Activated naive CD4-positive, alpha-beta T cell treated with anti-CD3 and anti-CD28 coated beads, Interleukin-2, amount 10 ng/mL, durations not matched to agents 7 days and 5 days (primary cell): Measurements from ENCODE around the gene DENND2A.
"Not testable (repeated sequence)": the region's sequence is repeated elsewhere in the genome, so short reads cannot be mapped to it uniquely, and the experiment has no call there.

Source experiments
- CTCF ChIA-PET: fragments of 350-600 bp; sonication (Branson Sonifier 250); formaldehyde crosslinking; loops from one replicate; lab custom pipeline; 2021; ENCODE audit warnings: antibody characterized with exemption; lab: Charles Lee
- DNase-seq: peaks from one replicate; pipeline ENCODE4 v3.0.0-alpha.2; 2020
- H3K27ac Mint-ChIP-seq: one replicate; pipeline ENCODE4 v1.8.0; 2021; ENCODE audit warnings: mild to moderate bottlenecking, moderate library complexity, mixed read lengths
- H3K27me3 Mint-ChIP-seq: one replicate; pipeline ENCODE4 v1.8.0; 2021; ENCODE audit warnings: mild to moderate bottlenecking, mixed read lengths
- H3K36me3 Mint-ChIP-seq: one replicate; pipeline ENCODE4 v1.8.0; 2021; ENCODE audit warnings: mixed read lengths
- H3K4me1 Mint-ChIP-seq: one replicate; pipeline ENCODE4 v1.8.0; 2021; ENCODE audit warnings: mixed read lengths
- H3K4me3 Mint-ChIP-seq: one replicate; pipeline ENCODE4 v1.8.0; 2021; ENCODE audit warnings: mild to moderate bottlenecking, moderate library complexity, mixed read lengths
- H3K9me3 Mint-ChIP-seq: one replicate; pipeline ENCODE4 v1.8.0; 2021; ENCODE audit warnings: mixed read lengths

DENND2A gene

DNA sequence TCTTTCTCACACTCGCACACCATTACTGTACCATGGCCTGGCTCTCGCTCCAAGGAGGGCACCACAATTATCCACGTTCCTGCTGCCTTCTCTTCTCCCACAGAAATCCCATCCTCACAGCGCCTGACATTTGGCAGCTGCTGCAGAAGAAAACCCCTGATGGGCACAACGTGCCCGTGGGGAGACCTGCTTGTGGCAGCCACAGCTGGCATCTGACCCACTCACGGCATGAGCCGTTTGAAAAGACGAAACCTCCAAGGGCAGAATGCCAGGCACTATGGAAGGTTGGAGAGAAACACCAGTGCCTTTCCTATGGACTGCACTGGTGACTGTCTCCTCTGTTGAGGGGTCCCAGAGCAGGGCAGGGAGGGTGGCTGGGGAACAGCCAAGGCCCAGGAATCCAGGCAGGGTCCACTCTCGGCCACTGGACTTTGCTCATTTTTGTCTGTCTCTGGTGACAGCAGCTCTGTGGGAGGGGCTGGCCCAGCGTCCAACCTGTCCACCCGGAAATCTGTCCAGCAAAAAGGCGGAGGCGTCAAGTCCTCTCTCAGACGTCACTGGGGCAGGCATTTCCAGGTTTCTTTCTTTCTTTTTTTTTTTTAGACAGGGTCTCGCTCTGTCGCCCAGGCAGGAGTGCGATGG, 100.4 kb downstream of the DENND2A start:
- Mint-ChIP-seq H3K36me3 (no peaks in the 10 kb centered on the region), H3K4me1 (no peaks in the 10 kb centered on the region), H3K9me3 (no peaks in the 10 kb centered on the region), H3K27me3 (peaks cover 30% of the 10 kb centered on the region), H3K4me3 (no peak overlapping the region), H3K27ac (no peak overlapping the region)
- CTCF ChIA-PET = no interaction called here
- no peak for DNase-seq

GRCh38 chr7:140539461-140539860, 101.2 kb downstream of the DENND2A start:
- CTCF ChIA-PET = no interaction called here
- Mint-ChIP-seq H3K27me3 (peaks cover 26% of the 10 kb centered on the region), H3K36me3 (no peaks in the 10 kb centered on the region), H3K27ac (no peak overlapping the region), H3K9me3 (no peaks in the 10 kb centered on the region), H3K4me3 (no peak overlapping the region), H3K4me1 (no peaks in the 10 kb centered on the region)
- DNase-seq = no peak

- no peaks in the 10 kb centered on the region for H3K4me1 Mint-ChIP-seq
- no peak overlapping the region for H3K4me3 Mint-ChIP-seq
- no peak for DNase-seq
- CTCF ChIA-PET = interaction anchor here (1.3 kb wide), 1 partner anchor 20 kb away, joined by 4 read pairs; no protein-coding TSS in a partner anchor
- H3K27me3 Mint-ChIP-seq = peaks cover 29% of the 10 kb centered on the region
- no peak overlapping the region for H3K27ac Mint-ChIP-seq
- no peaks in the 10 kb centered on the region for H3K36me3 Mint-ChIP-seq
- no peaks in the 10 kb centered on the region for H3K9me3 Mint-ChIP-seq
These were observed 102.7 kb downstream of the DENND2A start for GRCh38 chr7:140537750-140538482.

DNA sequence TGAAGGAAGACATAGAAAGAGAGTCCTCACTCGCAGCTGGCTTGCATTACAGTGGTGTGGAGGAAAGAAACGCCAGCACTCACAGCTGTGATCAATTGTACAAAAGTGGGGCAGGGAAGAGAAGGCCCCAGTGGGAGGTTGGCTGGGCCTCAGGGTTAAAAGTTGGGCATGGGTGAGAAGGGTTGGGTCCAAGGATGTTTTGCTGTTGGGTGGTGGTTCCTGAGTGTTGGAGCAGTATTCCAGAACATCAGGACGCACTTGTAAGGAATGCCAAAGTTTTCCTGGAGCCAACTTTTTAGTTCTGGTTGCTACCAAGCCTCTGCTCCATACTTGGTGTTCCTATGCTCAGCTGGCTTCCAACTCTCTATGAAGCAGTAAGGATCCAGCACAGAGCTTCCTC, 105.9 kb downstream of the DENND2A start:
- no peaks in the 10 kb centered on the region for H3K9me3 Mint-ChIP-seq
- no peak for DNase-seq
- no peak overlapping the region for H3K27ac Mint-ChIP-seq
- CTCF ChIA-PET = no interaction called here
- peaks cover 17% of the 10 kb centered on the region for H3K27me3 Mint-ChIP-seq
- H3K4me1 Mint-ChIP-seq = no peaks in the 10 kb centered on the region
- H3K36me3 Mint-ChIP-seq = no peaks in the 10 kb centered on the region
- no peak overlapping the region for H3K4me3 Mint-ChIP-seq

DNA sequence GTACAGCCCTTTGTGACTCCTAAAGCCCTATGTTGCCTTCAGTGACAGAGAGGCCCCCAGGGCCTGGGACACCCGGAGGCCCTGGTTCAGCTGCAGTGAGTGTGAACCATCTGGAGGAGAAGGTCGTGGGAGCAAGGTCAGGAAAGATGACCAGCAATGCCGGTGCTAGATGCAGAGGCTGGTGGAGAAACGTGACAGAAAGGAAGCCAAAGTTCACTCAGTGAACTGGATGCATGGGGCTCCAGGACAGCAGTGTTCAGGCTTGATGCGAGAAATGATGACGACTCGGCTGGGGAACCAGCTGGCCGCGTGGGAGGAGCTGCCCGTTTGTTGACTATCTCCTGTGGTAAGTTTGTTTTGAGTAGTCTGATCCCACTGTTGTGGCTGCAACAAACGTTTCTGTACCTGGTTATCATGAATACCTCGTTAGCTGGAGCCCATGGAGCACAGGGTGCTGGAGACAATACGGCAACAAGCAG, 107.2 kb downstream of the DENND2A start:
- H3K27ac Mint-ChIP-seq = no peak overlapping the region
- no peak overlapping the region for H3K4me3 Mint-ChIP-seq
- H3K9me3 Mint-ChIP-seq = no peaks in the 10 kb centered on the region
- no peak for DNase-seq
- H3K27me3 Mint-ChIP-seq = peaks cover 14% of the 10 kb centered on the region
- CTCF ChIA-PET = no interaction called here
- no peaks in the 10 kb centered on the region for H3K4me1 Mint-ChIP-seq
- no peaks in the 10 kb centered on the region for H3K36me3 Mint-ChIP-seq

DNA sequence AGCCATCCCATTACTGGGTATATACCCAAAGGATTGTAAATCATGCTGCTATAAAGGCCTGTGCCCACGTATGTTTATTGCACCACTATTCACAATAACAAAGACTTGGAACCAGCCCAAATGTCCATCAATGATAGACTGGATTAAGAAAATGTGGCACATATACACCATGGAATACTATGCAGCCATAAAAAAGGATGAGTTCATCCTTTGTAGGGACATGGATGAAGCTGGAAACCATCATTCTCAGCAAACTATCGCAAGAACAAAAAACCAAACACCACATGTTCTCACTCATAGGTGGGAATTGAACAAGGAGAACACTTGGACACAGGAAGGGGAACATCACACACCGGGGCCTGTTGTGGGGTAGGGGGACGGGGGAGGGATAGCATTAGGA, 111.2 kb downstream of the DENND2A start:
- H3K36me3 Mint-ChIP-seq, CTCF ChIA-PET, H3K27ac Mint-ChIP-seq: not testable (repeated sequence)

DNA sequence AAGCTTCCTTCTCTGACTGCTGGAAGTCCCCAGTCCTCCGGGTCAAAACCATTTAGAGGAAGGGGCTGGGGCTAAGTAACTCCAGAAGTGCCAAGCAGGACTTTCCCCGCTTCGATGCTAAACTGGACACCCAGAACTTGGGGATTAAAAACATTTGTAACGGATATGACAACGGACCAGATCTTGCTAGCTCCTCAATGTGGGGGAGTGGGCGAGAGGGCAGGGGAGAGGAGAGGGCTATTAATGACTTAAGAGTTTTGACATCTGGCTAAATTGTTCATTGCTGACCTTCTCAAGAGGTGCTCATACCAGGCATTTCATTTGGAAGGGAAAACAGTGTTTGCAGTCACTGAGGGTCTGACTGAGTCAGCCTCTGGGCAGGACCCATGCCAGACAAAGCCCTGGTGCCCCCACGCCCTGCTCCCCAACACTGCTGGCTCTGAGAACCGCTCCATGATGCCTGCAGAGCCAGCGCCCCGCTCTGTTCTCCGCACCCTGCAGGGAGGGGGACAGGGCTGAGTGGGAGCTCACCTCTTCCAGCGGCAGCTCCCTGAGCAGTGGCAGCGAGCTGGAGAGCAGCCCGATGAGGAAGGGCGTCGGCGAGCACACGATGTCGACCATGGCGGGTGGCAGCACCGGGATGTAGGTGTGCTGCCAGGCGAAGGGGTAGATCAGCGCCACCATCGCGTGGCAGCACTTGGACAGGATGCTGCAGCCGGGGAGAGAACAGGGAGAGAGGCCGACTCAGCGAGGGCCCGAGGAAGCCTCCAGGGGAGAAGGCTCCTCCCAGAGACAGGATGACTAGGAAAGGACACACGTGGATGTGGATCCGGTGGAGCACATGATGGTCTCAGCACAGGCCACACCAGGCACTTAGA, 113.6 kb downstream of the DENND2A start:
- CTCF ChIA-PET = no interaction called here
- DNase-seq = no peak
- peaks cover 7% of the 10 kb centered on the region for H3K4me1 Mint-ChIP-seq
- no peaks in the 10 kb centered on the region for H3K36me3 Mint-ChIP-seq
- no peak overlapping the region for H3K4me3 Mint-ChIP-seq
- H3K27me3 Mint-ChIP-seq = peaks cover 33% of the 10 kb centered on the region
- no peaks in the 10 kb centered on the region for H3K9me3 Mint-ChIP-seq
- no peak overlapping the region for H3K27ac Mint-ChIP-seq

More for the DNA sequence above, 111.2 kb downstream of the DENND2A start:
- H3K4me3 Mint-ChIP-seq, H3K4me1 Mint-ChIP-seq, H3K9me3 Mint-ChIP-seq, DNase-seq: not testable (repeated sequence)
- peaks cover 42% of the 10 kb centered on the region for H3K27me3 Mint-ChIP-seq

DNA sequence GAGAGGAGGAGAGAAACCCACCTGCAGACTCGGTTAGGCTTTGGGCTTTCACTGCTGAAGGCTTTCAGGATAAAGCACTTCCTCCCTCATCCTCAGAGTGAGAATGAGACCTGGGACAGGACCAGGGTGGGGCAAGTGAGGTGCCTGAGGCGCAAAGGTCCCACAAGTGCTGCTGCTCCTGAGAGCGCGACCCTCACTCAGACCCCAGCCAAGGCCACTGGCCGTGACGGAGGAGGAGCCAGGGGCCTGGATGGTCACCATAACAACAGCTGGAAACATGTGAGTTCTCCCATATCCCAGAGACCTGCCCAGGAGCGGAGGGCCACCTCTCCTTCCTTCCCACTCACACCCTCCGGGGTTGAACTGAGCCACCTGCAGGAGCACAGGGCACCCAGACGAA, 114.4 kb downstream of the DENND2A start:
- no peaks in the 10 kb centered on the region for H3K36me3 Mint-ChIP-seq
- CTCF ChIA-PET = no interaction called here
- no peak overlapping the region for H3K4me3 Mint-ChIP-seq
- H3K9me3 Mint-ChIP-seq = no peaks in the 10 kb centered on the region
- DNase-seq = no peak
- H3K27ac Mint-ChIP-seq = no peak overlapping the region
- H3K4me1 Mint-ChIP-seq = peaks cover 7% of the 10 kb centered on the region
- H3K27me3 Mint-ChIP-seq = peaks cover 40% of the 10 kb centered on the region

DNA sequence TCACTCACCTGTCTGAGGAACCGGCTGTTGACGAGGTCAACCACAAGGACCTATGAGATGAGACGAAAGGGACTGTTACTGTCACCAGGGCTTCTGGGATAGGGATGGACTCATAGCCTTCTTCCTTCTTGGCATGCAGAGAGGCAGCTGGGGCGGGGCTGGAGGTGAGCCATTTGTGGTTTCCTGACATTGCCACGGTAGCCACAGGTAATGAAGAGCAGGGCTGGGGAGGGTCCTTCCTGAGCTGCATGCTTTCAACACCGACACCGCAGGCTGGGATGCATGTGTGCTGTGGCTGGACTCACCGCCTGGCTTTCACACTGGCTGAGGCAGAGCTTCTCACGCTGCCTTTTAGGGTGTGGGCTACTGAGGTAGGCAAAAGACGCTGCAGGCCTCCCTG, 114.9 kb downstream of the DENND2A start:
- H3K9me3 Mint-ChIP-seq = no peaks in the 10 kb centered on the region
- H3K27ac Mint-ChIP-seq = no peak overlapping the region
- peaks cover 42% of the 10 kb centered on the region for H3K27me3 Mint-ChIP-seq
- H3K4me1 Mint-ChIP-seq = peaks cover 7% of the 10 kb centered on the region
- H3K4me3 Mint-ChIP-seq = no peak overlapping the region
- CTCF ChIA-PET = no interaction called here
- no peaks in the 10 kb centered on the region for H3K36me3 Mint-ChIP-seq
- DNase-seq = peak; percentile 31

GRCh38 chr7:140521421-140521820, 119.2 kb downstream of the DENND2A start:
- no peaks in the 10 kb centered on the region for H3K36me3 Mint-ChIP-seq
- CTCF ChIA-PET = interaction anchor here (0.6 to 0.9 kb wide), 2 partner anchors 44 to 55 kb away, joined by 3 read pairs; no protein-coding TSS in a partner anchor
- H3K9me3 Mint-ChIP-seq = no peaks in the 10 kb centered on the region
- no peak overlapping the region for H3K27ac Mint-ChIP-seq
- H3K27me3 Mint-ChIP-seq = peaks cover 39% of the 10 kb centered on the region
- peaks cover 10% of the 10 kb centered on the region for H3K4me1 Mint-ChIP-seq
- DNase-seq = no peak
- H3K4me3 Mint-ChIP-seq = no peak overlapping the region

GRCh38 chr7:140519007-140519399, 121.6 kb downstream of the DENND2A start:
- no peaks in the 10 kb centered on the region for H3K9me3 Mint-ChIP-seq
- no peak overlapping the region for H3K27ac Mint-ChIP-seq
- H3K27me3 Mint-ChIP-seq = peaks cover 29% of the 10 kb centered on the region
- H3K4me1 Mint-ChIP-seq = peaks cover 3% of the 10 kb centered on the region
- CTCF ChIA-PET = interaction anchor here (1.2 to 1.5 kb wide), 2 partner anchors 57 to 154 kb away, joined by 3 read pairs; partner anchors contain the start of gene ADCK2
- no peaks in the 10 kb centered on the region for H3K36me3 Mint-ChIP-seq
- H3K4me3 Mint-ChIP-seq = no peak overlapping the region
- DNase-seq = no peak

DNA sequence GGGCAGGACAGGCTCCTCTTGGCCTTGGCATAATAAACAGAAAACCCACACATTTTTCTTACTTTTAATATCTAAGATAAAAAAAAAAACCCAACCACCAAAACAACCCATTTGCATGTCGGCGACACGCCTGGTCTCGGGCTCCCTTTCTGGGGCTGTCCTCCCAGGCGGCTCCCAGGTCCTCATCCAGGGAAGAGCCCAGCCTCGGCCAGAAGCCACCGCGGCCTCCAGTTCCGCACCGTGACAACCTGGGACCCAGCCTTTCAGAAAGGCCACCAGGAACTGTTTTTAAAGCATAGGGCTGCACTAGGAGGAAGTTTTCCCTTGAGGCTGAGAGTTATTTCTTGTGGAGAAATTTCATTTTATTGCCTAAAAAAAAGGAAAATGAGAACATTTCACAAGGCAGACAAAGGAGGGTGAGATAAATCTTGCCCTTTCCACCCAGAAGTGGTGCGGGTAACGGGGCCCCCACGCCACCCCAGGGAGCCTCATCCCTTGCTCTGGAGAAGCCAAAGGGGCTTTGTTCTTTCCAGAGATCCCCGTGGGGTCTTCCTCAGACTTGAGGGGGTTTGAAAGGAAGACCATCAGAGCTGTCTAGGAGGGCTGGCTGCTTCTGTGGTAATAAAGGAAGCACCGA, 122.1 kb downstream of the DENND2A start:
- Mint-ChIP-seq H3K4me3 (no peak overlapping the region), H3K36me3 (no peaks in the 10 kb centered on the region), H3K27me3 (peaks cover 29% of the 10 kb centered on the region), H3K9me3 (no peaks in the 10 kb centered on the region), H3K27ac (no peak overlapping the region), H3K4me1 (peaks cover 3% of the 10 kb centered on the region)
- CTCF ChIA-PET = interaction anchor here (0.7 to 1.9 kb wide), 9 partner anchors 19 to 495 kb away, joined by 3 to 7 read pairs (median 3); no protein-coding TSS in a partner anchor
- DNase-seq = no peak

GRCh38 chr7:140517546-140518369, 122.9 kb downstream of the DENND2A start:
- Mint-ChIP-seq H3K36me3 (no peaks in the 10 kb centered on the region), H3K4me1 (peaks cover 3% of the 10 kb centered on the region), H3K27ac (no peak overlapping the region), H3K4me3 (no peak overlapping the region), H3K9me3 (no peaks in the 10 kb centered on the region), H3K27me3 (peaks cover 24% of the 10 kb centered on the region)
- CTCF ChIA-PET = interaction anchor here (0.7 to 1.9 kb wide), 11 partner anchors 20 to 495 kb away, joined by 3 to 7 read pairs (median 4); no protein-coding TSS in a partner anchor
- peak; percentile 81 for DNase-seq
